HG03135 (cell line): ENCODE results near the gene PPP6R3.

ENCODE experiments used
- ATAC-seq: cut with Tn5 transposase; IDR thresholded peaks from one replicate; pipeline ENCODE4 v1.9.1; 2021; ENCODE audit warnings: mild to moderate bottlenecking, moderate library complexity; ENCODE audit not compliant: unreplicated experiment

PPP6R3 gene

GRCh38 chr11:68661697-68662603 is 201.4 kb downstream of the PPP6R3 start:
- ATAC-seq: no peak

- ATAC-seq: no peak
Observed at GRCh38 chr11:68663482-68664010, 203.0 kb downstream of the PPP6R3 start.

GRCh38 chr11:68664141-68664540 is 203.6 kb downstream of the PPP6R3 start:
- ATAC-seq: no peak

GRCh38 chr11:68664906-68665305 is 204.4 kb downstream of the PPP6R3 start:
- ATAC-seq: no peak
